Stimulated activated CD4-positive, alpha-beta T cell treated with anti-CD3 and anti-CD28 coated beads, Interleukin-15, amount 100 ng/mL, for 1 hour (primary cell): Measurements from ENCODE around the gene SAMD8.

Experiments
- DNase-seq, 2 donors: peaks; one replicate each; pipeline ENCODE4 v3.0.0-alpha.2; 2020; ENCODE audit warnings: low read depth in 1 of 2, low spot score in 1 of 2

SAMD8 gene

DNA sequence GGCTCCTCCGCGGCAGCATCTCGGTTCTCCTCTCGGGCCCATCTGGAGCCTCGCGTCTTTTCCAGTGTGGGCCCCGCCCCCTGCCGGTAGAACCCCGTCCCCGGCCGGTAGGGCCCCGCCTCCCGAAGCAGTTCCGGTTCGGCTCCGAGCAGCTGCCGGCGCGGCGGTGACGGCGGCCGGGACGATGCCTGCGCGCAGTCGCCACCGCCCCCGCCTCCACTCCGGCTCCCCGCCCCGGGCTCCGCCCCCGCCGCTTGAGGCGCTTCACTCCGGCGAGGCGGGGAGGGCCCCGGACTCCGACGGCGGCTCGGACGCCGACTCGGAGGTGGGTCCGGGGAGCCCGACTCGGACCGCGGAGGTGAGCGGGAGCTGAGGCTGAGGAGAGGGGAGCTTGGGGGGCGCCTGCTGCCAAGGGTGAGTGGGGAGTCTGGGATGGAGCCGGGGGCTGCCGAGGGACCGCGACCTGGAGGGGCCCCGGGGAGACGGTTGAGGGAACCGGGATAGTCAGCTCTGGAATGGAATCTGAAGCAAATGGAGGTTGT is at the start of gene SAMD8:
SAMD8 (plus strand) TSS at position 292 of the 542 bp plus-strand sequence. CDS start 38,873 bp downstream, outside the sequence.
- DNase-seq = peak; percentile 89 to 92

DNA sequence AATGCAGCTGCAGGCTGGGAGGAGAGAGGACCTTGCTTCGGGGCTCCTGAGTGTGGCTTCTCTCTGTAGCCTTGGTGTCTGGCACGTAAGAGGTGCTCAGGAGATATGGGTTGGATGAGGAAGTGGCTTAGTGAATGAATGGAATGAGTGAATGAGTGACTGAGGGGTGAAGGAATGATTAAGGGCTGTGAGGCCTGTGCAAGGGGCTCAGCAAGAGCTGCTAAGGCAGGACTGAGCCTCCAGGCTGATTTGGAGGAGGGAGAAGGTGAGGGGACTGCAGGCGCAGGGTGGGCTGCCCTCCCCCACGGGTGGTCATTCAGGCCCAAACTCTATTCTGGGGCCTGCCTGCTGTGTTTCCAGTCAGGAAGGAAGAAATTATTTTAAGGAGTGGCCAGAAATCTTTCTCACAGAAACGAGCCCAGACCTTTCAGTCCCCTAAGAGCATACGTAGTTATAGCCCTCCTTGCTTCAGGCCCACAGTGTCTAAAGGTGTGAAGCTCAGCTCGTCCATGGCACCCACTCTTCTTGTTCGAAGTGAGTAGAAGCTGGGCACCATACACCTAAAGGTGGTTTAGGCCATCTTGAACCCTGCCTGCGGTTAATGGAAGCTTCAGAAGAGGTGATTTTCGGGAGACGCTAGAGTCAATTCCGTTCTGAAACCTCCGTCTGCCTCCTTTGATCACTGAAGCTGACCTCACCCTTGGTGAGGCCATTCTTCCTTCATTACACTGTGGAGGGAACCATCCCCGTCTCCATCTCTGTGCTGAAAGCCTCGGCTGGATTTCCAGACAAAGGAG is 49.5 kb upstream of the SAMD8 start:
- no peak for DNase-seq

DNA sequence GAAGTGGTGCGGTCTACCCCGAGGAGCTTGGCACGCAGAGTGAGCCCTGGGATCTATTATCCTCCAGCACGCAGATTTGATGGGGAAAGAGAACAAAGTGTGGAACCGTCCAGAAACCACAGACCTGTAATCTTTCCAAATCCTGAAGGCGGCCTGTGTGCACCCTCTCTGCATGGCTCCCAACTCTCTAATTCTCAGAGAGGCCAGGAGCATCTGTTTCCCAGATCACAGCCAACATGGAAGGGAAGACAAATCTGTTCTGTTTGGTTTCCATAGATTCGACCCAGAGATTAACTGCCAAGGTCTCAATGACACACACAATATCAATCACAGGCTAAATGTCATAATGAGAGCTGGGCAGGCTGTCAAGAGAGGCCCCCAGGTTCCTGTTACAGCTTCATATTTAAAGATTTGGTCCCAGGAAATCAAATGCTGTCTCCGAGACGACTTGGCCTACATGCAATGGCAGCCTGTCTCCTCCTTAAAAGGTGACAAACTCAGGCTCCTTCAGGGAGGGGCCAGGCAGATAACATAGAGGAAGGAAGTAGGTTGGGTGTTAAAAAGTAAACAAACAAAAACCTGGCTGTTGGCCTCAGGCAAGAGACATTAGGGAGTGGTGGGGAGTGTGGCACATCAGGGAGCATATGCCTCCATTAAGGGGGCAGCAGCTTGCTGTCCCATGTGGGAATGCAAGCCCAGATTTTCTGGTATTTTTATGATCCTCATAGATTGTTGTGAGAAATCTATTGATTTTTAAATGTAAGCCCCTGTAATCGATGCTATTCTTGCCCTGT is 48.8 kb upstream of the SAMD8 start:
- DNase-seq = no peak

- no peak for DNase-seq
Observed at GRCh38 chr10:75063461-75064230, 47.8 kb upstream of the SAMD8 start.

- DNase-seq = no peak
Observed at GRCh38 chr10:75065076-75065475, 46.4 kb upstream of the SAMD8 start.

GRCh38 chr10:75066271-75066670 is 45.2 kb upstream of the SAMD8 start:
- DNase-seq = no peak

DNA sequence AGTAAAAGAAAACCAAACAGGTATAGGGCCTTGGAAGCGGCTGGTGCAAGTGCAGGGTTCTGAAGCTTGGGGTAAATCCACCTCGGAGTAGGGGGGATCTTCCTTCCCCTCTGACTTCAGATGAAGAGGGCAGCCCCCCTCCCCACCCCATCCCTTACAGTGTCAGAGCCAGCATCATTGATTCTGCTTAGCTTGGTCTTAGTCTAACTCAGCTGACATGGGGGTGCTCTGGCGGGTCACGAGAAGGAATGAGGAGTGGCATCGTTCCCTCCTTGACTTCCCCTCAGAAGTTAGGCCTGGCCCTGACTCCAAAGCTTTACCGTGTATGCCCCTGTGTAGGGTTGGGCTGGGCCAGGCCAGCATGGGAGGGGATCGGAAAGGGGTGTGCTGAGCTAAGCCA is 44.2 kb upstream of the SAMD8 start:
- no peak for DNase-seq

DNA sequence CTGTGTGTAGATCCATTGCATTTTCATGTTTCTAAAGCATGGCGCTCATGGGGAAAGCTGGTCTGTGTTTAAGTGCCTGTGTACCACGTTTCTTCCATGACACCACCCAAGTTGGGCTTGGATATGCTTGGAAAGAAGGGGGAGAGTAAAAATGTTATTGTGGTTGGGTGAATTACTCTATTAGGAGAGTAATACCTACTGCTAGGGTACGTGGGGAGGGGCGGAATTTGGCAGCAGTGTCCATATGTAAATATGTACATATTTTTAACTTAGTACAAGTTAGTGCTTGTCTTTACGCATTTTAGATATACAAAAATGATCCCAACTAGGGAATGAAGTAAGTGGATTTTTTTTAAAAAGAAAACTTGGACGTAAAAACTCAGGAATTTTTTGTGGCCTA is 42.9 kb upstream of the SAMD8 start:
- no peak for DNase-seq

DNA sequence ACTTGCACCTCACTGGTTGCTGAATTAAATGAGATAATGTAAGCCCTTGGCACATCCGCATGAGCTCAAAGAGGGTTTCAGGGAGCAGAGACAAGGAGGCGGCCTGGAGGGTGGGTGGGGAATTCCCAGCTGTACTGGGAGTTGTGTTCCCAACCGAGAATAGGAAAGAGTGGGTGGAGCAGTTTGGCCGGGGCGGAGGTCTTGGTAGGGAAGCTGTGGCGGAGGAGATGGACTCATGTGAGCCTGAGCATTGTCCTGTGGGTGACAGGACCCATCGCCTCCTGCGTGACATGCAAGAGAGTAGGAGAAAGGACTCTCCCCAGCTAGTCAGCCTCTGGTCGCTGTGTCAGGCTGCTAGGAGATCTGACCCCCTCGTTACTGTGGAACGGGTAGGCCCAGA is 41.0 kb upstream of the SAMD8 start:
- DNase-seq = no peak

DNA sequence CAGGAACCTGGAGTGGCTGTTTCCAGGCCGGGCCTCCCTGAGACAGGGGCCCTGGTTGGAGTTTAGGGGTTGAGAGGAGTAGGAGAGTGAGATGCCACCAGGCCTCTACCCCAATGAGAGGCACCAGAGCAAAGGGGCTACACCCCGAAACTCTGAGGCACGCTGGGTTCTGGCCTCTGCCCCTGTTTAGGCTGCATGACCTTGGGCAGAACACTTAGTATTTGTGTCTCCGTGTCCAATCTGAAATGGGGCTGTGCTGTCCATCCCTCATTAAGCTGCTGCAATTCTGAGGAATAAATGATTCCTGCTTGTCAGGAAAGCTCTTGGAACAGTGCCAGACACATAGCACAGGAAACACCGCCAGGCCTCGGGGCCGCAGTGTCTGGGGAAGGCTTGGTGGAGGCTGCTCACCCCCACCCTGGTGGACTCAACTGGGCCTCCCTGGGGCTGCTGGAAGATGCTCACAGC is 40.5 kb upstream of the SAMD8 start:
- no peak for DNase-seq

DNA sequence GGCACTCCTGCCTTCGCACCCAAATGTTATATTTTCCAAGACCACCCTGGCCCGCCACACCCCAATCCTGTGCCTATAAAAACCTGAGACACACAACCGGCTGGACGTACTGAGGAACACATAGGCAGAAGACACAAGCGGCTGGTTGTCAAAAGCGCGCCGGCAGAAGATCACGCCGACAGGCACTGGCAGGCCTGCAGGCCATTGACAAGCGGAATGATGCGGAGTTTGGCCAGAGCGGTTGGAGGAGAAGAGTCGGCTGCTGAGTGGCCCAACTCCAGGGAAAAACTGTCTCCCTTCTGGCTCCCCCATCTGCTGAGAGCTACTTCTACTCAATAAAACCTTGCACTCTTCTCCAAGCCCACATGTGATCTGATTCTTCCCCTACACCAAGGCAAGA is 39.7 kb upstream of the SAMD8 start:
- DNase-seq = no peak

DNA sequence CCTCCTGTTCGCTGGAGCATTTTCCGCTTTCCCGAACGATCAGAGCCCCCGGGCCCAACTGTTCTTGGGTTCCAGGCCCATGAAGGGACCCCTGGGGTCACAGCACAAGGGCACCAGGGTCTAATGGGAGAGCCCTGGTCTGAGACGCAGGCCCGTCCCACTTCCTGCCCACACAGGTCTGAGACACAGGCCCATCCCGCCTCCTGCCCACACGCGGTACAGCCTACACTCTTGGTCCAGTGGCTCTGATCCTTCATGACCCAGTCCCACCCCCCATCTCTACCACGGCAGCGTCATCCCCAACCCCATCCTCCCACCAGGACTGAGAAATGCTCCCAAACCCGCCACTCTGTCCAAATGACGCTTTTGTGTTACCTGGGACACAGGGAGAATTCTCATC is 38.7 kb upstream of the SAMD8 start:
- no peak for DNase-seq

GRCh38 chr10:75073442-75073841 is 38.0 kb upstream of the SAMD8 start:
- DNase-seq = no peak

DNA sequence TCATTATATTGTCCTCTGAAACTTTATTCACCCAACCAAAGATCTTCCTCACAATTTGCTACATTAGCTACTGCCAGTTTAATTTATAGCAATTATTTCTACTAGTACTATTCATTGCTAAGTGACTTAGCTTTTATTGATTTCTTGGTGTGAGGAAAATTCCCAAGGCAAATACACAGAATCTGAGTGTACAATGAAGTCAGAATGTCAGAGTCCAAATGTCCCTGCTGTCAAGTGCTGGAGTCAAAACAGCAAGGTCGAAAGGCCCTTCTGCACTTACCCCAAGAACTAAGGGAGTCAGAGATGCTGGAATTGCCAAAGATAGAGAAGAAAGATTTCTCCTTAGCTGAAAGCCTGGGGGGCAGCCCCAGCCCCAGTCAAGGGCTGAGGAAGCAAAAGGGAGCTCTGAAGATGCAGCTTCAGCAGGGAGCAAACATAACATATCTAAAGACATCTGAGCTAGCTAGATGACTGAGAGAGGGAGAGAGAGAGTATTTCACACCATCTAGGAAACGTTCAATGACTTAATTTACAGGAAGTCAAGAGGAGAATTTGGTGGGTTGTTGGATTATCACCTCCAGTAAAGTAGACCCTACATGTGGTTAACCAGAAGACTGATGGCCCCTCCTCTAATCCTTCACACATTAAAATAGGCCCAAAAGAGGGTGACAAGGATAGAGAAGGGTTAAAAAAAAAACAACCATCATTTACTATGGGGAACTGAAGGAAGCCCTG is 36.6 kb upstream of the SAMD8 start:
- DNase-seq = no peak

- DNase-seq = no peak
Observed at GRCh38 chr10:75076348-75076747, 35.1 kb upstream of the SAMD8 start.

DNA sequence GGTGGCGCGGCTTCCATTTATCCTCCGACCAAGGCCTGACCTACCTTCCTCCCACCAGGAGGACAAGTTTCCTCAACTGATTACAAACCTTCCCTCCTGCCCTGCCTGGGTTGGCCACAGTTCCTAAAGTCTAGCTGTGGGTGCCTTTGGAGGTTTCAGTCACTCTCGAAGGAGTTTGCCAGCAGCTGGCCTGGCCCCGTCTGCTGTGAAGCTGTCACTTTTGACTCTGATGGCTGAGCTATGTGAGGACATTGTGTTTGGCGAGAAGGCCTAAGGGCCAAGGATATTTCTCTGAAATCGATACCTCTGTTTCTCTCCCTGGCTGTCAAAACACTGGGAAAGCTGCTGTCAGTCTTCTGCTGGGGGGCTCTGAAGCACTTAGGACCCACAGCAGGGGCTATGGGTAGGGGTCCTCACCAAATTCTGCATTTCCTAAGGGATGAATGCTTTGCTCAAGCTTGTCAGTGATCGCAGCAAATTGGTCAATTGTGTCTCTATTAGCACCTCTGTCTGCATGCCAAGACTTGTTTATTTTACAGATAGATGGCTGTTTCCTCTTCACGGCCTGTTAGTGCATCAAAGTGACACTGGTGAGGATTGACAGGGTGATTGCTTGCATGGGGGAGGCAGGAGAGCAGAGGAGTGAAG is 31.9 kb upstream of the SAMD8 start:
- no peak for DNase-seq

DNA sequence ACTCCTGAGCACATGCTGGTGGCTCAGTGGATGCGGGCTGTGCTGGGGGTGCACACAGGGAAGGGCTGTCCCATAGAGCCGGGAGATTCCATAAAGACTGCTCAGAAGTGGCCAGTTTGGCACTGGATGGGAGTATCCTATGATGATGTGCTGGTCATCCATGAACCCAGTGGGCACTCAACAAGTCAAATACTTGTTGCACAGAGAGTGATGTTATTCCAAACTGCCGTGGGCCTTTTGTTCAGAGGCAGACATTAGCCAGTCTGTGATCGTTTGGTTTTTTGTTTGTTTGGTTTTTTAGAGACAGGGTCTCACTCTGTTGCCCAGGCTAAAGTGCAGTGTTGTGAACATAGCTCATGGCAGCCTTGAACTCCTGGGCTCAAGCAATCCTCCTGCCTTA is 30.9 kb upstream of the SAMD8 start:
- no peak for DNase-seq

- no peak for DNase-seq
Observed at GRCh38 chr10:75081379-75081778, 30.1 kb upstream of the SAMD8 start.

GRCh38 chr10:75083972-75084833 is 27.3 kb upstream of the SAMD8 start:
- DNase-seq = no peak
